SJCRH30 (cell line): ENCODE results near the gene SVBP. TPM values are rescaled to one million over a fixed set of nuclear protein-coding genes. Genes with fewer than 3 reads are reported as not detected.
A peak's percentile ranks its signal among the peaks of the same experiment; 100 is the strongest.

Experiments
- DNase-seq, 2 experiments: peaks; one replicate each; pipeline ENCODE4 v3.0.0-alpha.2; 2015 to 2020
- H3K27ac ChIP-seq: fragments of 250-450 bp; sonication (Bioruptor Pico); 2 replicates; pipeline ENCODE4 v1.5.1; 2020; ENCODE audit warnings: mild to moderate bottlenecking, moderate library complexity
- H3K27me3 ChIP-seq: fragments of 250-450 bp; sonication (Bioruptor Pico); 2 replicates; pipeline ENCODE4 v1.5.1; 2020; ENCODE audit warnings: mild to moderate bottlenecking, moderate library complexity
- H3K36me3 ChIP-seq: fragments of 250-450 bp; sonication (Bioruptor Pico); 2 replicates; pipeline ENCODE4 v1.5.1; 2020; ENCODE audit warnings: mild to moderate bottlenecking, moderate library complexity
- H3K4me1 ChIP-seq: fragments of 250-450 bp; sonication (Bioruptor Pico); 2 replicates; pipeline ENCODE4 v1.5.1; 2020; ENCODE audit warnings: mild to moderate bottlenecking, moderate library complexity
- H3K4me3 ChIP-seq: fragments of 250-450 bp; sonication (Bioruptor Pico); 2 replicates; pipeline ENCODE4 v1.5.1; 2020; ENCODE audit warnings: mild to moderate bottlenecking, moderate library complexity
- H3K9me3 ChIP-seq: fragments of 250-450 bp; sonication (Bioruptor Pico); replicated peaks from 2 replicates; pipeline ENCODE4 v1.5.1; 2020; ENCODE audit warnings: mild to moderate bottlenecking, moderate library complexity
- total RNA-seq: library from RNA; depleted of rRNA; stranded (reverse); fragments of >200 nt; shearing (Covaris generic); gene quantifications from 2 replicates; pipeline ENCODE4 v1.2.3, GENCODE V29; 2014

SVBP gene
- total RNA-seq, 1 experiment from 2014 or later = 45.3 TPM

DNA sequence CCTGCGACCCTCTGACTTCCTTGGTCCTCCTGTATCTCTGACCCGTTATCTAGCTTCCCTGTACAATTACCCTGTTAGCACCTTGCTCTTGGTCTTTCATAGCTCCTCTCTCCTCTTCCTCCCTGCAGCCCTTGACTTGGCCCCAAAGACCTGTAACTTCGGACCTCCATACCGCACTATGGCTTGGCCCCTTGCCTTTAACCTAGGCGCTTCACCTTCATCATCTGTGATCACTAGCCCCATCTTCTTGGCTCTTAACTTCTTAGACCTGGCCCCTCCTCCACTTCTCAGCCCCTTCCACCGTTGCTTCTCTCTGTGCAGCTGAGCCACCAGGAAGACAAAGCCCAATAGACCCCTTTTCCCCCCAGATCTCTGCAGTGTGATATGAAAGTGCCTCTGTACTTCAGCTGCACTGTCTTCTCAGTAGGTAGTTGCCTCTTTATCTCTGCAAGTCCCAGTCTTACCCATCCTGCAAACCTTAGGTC, 30.0 kb upstream of the SVBP start:
- H3K27ac ChIP-seq = peak overlapping the region; percentile 64; the same call in 1 of the 2 replicates
- peaks cover 6% of the 10 kb centered on the region; the same call in 1 of the 2 replicates for H3K4me1 ChIP-seq
- H3K27me3 ChIP-seq = no peaks in the 10 kb centered on the region
- no peaks in the 10 kb centered on the region for H3K9me3 ChIP-seq
- DNase-seq = no peak
- H3K4me3 ChIP-seq = peak overlapping the region; percentile 79
- peaks cover 21% of the 10 kb centered on the region for H3K36me3 ChIP-seq

DNA sequence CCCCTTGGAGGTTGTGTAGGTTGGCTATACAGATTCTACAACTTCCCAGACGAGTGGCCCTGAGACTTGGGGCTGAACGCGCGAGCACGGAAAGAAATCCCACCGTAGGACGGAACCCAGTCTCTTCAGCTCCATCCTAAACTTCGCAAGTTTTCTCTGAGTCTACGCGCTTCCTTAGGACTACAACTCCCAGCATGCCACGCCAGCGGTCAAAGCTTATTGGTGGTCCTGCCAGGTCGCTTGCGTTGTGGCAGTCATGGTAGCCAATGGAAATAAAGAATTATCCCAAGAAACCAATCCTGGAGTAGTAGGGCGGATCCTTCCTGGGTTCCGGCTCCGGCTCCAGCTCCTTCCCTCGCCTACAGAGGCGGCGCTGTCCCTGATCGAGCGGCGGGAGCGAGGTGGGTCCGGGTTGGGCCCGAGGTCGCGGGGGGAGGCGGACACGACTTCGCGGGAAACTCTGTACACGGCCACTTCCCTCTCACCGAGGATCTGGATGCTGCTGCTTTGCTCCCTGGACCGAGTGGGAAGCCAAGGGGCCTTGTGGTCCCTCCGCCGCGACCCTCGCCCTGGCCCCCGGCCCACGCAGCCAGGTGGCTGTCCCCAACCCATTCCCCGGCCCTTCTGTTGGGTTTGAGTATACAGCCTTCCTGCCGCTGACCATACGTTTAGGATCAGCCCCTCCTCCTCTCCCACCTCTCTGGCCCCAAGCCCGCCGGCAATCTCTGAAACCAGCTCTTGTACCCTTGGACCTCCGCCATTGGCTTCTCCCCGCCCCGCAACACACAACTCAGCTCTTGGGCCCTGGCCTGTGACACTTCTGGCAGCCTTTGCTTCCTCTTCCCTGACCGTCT, 29.3 kb upstream of the SVBP start, which contains the start of gene ZNF691:
ZNF691 (plus strand) TSS at position 357 of the 854 bp plus-strand sequence. CDS start 3,046 bp downstream, outside the sequence.
- H3K36me3 ChIP-seq = peaks cover 17% of the 10 kb centered on the region
- peak within 1 kb of the TSS; percentile 64 for H3K27ac ChIP-seq
- peak within 1 kb of the TSS; percentile 79 for H3K4me3 ChIP-seq
- H3K27me3 ChIP-seq = no peaks in the 10 kb centered on the region
- no peaks in the 10 kb centered on the region for H3K9me3 ChIP-seq
- peaks cover 6% of the 10 kb centered on the region; the same call in 1 of the 2 replicates for H3K4me1 ChIP-seq
- DNase-seq = peak; percentile 97 to 99

DNA sequence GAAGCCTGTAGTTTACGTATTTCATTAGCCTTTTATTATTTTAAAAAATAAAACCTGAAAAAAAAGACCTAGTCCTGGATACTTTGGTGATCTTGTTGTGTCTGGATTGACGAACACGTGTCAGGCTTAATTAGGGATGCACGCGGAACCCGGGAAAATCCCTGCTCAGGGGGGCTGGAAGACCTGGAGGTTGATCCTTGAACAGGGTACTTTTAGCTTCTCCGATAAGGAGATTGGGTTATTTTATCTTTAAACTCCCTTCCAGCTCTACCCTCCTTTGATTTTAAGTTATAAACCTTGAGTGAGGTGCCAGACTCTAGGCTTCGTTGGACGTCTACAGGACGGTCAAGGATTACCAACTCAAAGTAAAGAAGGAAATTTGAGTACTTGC, 28.7 kb upstream of the SVBP start:
- Histone ChIP-seq H3K27ac (peak overlapping the region; percentile 61), H3K36me3 (peaks cover 11% of the 10 kb centered on the region), H3K4me3 (peak overlapping the region; percentile 79), H3K4me1 (peaks cover 6% of the 10 kb centered on the region; the same call in 1 of the 2 replicates), H3K9me3 (no peaks in the 10 kb centered on the region), H3K27me3 (no peaks in the 10 kb centered on the region)
- peak in 1 of 2 experiments; percentile 20 for DNase-seq

DNA sequence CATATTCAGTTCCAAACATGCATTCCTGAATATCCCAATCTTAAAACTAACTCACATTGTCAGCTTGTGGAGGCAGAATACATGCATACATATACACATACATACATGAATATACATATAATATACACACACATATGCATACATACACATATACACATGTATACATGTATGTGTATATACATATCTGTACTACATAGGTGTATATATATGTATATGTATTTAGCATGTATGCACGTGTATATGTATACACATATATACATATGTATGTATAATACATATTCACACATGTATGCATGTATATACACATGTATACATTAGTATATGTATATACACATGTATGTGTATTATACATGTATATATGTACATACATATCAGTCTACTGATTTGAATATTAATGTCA, 28.0 kb upstream of the SVBP start:
- no peak overlapping the region for H3K27ac ChIP-seq
- no peaks in the 10 kb centered on the region for H3K9me3 ChIP-seq
- peaks cover 5% of the 10 kb centered on the region; the same call in 1 of the 2 replicates for H3K36me3 ChIP-seq
- H3K4me1 ChIP-seq = peaks cover 6% of the 10 kb centered on the region; the same call in 1 of the 2 replicates
- peak overlapping the region; percentile 79 for H3K4me3 ChIP-seq
- DNase-seq = no peak
- H3K27me3 ChIP-seq = no peaks in the 10 kb centered on the region

DNA sequence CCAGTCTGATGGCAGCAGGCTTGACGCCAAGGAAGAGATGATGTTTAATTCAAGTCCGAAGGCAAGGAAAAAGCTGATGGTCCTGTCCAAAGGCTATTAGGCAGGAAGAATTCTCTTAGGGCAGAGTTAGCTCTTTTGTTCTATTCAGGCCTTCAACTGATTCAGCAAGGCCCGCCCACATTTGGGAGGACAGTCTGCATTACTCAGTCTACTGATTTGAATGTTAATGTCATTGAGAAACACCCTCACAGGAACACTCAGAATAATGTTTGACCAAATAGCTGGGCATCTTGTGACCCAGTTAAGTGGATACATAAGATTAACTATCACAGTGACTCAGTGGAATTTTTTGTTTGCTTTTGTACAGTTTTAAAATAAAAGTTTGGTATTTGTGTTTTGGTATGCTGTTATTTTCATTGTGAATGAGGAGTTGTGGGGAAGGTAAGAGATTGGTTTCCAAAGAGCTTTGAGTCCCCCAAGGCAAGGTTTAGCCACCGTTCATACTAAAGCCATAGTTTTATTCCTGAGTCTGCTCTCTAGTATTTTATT, 27.5 kb upstream of the SVBP start:
- no peaks in the 10 kb centered on the region for H3K9me3 ChIP-seq
- peaks cover 6% of the 10 kb centered on the region; the same call in 1 of the 2 replicates for H3K4me1 ChIP-seq
- H3K4me3 ChIP-seq = no peak overlapping the region
- H3K27me3 ChIP-seq = no peaks in the 10 kb centered on the region
- peaks cover 3% of the 10 kb centered on the region; the same call in 1 of the 2 replicates for H3K36me3 ChIP-seq
- no peak overlapping the region for H3K27ac ChIP-seq
- no peak for DNase-seq

DNA sequence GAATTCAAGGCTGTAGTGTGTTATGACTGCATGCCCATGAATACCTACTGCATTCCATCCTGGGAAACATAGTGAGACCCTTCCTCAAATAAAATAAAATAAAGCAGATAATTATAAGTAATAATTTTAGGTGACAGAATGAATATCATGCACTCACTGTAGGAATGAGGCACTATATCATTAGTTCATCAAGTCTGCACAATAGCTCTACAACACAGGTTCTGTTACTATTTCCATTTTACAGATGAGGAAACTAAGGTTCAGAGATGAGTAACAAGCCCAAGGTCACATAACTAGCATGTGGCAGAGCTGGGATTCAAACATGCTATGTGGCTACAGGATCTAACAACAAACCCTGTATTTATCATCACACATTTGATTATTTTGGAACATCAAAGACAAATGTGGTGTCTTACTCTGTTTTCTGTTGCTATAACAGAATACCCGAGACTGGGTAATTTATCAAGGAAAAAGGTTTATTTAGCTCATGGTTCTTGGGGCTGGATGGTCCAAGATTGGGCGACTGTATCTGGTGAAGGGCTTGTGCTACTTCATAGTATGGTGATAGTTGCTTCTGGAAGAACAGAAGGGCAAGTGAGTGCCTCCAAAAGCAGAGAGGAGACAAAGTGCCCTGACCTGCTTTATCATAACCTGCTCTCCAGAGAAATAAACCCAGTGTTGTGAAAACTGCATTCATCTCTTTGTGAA, 24.4 kb upstream of the SVBP start:
- Histone ChIP-seq H3K27ac (no peak overlapping the region), H3K4me1 (no peaks in the 10 kb centered on the region), H3K36me3 (no peaks in the 10 kb centered on the region), H3K4me3 (no peak overlapping the region), H3K9me3 (no peaks in the 10 kb centered on the region), H3K27me3 (no peaks in the 10 kb centered on the region)
- no peak for DNase-seq

DNA sequence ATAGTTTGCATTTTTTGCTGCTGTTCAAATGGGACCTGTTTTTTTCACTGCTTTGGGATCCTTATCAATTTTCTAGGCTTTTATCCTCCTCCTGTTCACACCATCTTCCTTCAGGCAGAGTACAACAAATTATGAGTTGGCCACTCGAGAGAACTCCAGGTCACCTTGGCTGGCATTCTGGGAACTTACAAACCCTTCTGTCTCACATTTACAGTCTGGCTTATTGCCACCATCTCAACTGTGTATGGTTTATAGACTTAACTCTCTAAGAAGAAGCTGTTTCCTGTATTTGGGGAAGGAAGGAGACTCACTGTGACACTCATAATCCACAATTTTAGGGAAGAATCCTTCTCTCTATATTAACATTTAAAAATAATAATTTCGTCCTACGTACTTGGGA, 23.8 kb upstream of the SVBP start:
- H3K4me3 ChIP-seq = no peak overlapping the region
- DNase-seq = no peak
- H3K4me1 ChIP-seq = no peaks in the 10 kb centered on the region
- no peaks in the 10 kb centered on the region for H3K27me3 ChIP-seq
- H3K36me3 ChIP-seq = no peaks in the 10 kb centered on the region
- H3K9me3 ChIP-seq = no peaks in the 10 kb centered on the region
- H3K27ac ChIP-seq = no peak overlapping the region

DNA sequence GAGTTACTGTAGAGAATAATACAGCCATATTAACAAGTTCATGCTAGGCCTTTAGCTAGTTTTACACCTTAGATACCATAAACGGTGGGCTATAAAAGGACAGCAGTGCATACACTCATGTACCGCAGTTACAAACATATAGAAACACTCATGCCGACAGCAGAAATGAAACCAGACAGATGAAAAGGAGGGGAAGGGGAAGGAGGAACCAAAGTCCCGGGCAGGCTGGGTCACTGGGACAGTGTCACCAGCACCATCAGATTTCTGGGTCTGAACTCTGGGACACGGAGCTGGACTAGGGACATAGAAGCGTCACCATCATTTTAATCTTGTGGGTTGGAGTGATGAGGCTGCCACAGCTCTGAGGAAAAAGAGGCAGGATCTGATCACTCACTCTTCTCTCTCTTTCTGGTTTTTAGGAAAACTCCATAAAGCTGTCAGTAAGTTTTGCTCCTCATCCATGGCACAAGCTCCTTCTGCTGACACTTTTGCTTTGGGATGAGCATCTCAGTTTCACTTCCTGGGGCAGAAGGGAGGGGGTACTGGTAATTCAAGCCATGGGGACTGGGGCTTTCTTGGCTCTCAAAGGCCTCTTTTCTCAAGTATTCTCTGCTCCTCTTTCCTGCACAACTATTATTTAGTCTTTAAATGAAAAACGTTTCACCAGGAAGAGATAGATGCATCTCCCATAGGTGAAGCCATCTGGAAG, 21.4 kb upstream of the SVBP start:
- no peak for DNase-seq
- Histone ChIP-seq H3K36me3 (no peaks in the 10 kb centered on the region), H3K4me1 (peaks cover 3% of the 10 kb centered on the region; the same call in 1 of the 2 replicates), H3K4me3 (no peak overlapping the region), H3K27me3 (no peaks in the 10 kb centered on the region), H3K9me3 (no peaks in the 10 kb centered on the region), H3K27ac (no peak overlapping the region)

DNA sequence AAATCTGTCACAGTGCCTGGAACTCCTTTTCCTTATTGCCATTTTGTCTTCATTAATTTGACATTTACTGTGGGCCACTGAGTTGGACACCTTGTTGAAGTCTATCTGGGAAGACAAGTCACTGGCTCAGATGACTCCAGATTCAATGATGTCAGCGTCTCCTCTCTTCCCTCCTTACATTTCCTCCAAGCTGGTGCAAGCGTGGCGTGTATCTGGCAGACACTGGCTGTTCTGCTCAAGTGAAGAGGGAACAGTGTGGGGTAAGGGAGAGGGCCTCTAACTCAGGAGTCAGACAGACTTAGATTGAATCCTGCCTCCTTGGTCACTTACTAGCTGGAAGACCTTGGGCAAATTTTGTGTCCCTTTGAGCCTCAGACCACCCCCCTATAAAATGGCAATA, 20.5 kb upstream of the SVBP start:
- H3K4me3 ChIP-seq = no peak overlapping the region
- no peaks in the 10 kb centered on the region for H3K27me3 ChIP-seq
- H3K4me1 ChIP-seq = peaks cover 12% of the 10 kb centered on the region
- H3K9me3 ChIP-seq = no peaks in the 10 kb centered on the region
- no peaks in the 10 kb centered on the region for H3K36me3 ChIP-seq
- DNase-seq = no peak
- no peak overlapping the region for H3K27ac ChIP-seq

DNA sequence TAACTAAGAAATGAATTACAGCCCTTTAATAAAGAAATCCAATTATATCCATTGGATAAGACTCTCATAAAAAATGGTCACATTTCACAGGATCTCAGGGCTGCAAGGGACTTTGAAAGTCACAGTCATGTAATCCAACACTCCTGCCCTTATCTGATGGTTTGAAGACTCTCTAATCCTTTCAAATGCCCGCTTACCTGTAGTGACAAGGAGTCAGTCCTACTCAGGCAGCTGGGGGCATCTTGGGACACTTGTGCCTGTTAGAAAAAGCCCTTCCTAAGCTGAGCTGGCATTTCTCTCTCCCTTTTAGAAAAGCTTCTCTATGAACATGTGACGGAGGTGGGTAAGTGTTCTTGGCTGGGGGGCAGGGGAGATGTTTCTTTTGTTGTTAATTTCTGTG, 18.2 kb upstream of the SVBP start:
- DNase-seq = no peak
- H3K4me1 ChIP-seq = peaks cover 18% of the 10 kb centered on the region
- no peaks in the 10 kb centered on the region for H3K36me3 ChIP-seq
- no peaks in the 10 kb centered on the region for H3K27me3 ChIP-seq
- H3K27ac ChIP-seq = no peak overlapping the region
- no peak overlapping the region for H3K4me3 ChIP-seq
- H3K9me3 ChIP-seq = no peaks in the 10 kb centered on the region

DNA sequence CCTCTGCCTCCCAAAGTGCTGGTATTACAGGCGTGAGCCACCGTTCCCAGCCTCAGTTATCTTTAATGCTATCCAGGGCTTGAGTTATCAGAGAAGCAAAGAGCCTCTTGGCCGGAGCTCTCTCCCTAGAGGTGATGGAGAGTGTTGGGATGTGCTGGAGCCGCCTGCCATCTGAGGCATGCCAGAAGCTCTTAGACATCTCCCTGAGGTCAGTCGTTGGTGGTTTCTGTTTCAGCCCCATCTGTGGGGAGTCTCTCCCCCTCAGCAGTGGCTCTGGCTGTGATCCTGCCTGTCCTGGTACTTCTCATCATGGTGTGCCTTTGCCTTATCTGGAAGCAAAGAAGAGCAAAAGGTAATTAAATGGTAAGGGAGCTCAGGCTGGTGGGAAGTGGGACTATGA, 17.6 kb upstream of the SVBP start:
- H3K36me3 ChIP-seq = no peaks in the 10 kb centered on the region
- H3K4me1 ChIP-seq = peaks cover 18% of the 10 kb centered on the region
- no peak for DNase-seq
- no peak overlapping the region for H3K4me3 ChIP-seq
- H3K27ac ChIP-seq = no peak overlapping the region
- no peaks in the 10 kb centered on the region for H3K9me3 ChIP-seq
- no peaks in the 10 kb centered on the region for H3K27me3 ChIP-seq

DNA sequence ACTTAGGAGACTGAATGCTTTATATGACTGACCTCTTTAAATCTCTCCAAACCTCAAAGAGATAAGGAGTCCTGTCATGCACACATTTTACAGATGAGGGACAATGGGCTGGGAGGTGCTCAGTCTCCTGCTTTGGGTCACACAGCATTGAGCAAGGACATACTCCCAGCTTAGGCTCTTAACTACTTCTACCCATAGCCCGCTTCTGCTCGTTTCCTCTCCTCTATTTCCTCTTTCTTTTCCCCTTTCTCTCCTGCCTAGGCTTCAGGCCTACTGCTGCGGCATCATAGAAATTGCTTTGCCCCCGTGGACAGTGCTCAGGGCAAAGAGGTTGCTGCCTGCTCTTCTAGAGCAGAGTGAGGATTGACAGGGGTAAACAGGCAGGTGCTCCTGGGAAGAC, 16.8 kb upstream of the SVBP start:
- no peak for DNase-seq
- Histone ChIP-seq H3K36me3 (no peaks in the 10 kb centered on the region), H3K4me1 (peaks cover 18% of the 10 kb centered on the region)

DNA sequence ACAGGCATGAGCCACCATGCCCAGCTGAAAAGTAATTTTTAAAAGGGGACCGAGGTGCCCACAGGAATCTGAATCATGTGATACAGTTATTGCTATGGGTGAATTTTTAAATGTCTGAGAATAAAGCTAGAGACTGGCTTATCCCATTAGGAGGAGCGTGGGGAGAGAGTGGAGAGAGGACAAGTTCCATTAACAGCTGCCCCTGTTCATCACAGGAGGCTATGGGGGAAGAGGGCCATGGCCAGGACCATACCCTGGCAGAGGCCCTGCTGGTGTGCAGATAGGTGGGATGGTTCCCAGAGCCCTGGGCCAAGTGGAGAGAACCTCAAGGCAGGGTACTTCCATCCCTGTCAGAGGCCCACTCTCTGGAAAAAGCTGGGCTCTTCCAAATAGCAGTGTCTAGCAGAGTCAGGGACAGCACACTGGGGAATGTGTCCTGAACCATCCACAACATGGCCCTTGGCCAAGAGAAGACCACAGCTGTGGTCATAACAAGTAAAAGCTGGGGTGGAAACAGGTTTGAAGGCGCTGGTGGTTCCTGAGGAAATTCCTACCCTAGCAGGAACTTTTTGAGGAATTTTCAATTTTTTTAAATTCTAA, 15.5 kb upstream of the SVBP start:
- no peaks in the 10 kb centered on the region for H3K9me3 ChIP-seq
- no peak overlapping the region for H3K4me3 ChIP-seq
- H3K4me1 ChIP-seq = peaks cover 18% of the 10 kb centered on the region
- no peaks in the 10 kb centered on the region for H3K27me3 ChIP-seq
- H3K27ac ChIP-seq = peak overlapping the region; percentile 70
- no peaks in the 10 kb centered on the region for H3K36me3 ChIP-seq
- peak; percentile 87 to 90 for DNase-seq

More for the DNA sequence above, 16.8 kb upstream of the SVBP start:
- Histone ChIP-seq H3K27ac (no peak overlapping the region), H3K9me3 (no peaks in the 10 kb centered on the region), H3K27me3 (no peaks in the 10 kb centered on the region), H3K4me3 (no peak overlapping the region)

DNA sequence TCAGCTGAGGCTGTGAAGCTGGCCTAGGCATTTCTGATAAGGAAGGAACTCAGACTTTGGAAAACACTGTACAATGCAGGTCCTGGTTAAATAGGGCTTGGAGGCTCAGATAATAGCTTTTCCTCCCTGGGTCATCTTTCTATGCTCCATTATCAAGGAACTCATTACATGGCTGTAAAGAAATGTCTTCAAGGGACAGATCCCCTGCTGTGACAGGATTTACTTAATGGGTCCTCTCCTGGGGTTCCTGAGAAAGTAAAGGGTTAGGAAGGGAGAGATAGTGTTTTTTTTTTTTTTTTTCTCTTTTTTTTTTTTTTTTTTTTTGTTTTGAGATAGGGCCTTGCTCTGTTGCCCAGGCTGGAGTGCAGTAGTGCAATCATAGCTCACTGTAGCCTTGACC, 14.1 kb upstream of the SVBP start:
- no peak for DNase-seq
- H3K27me3 ChIP-seq = no peaks in the 10 kb centered on the region
- H3K4me1 ChIP-seq = peaks cover 18% of the 10 kb centered on the region
- no peak overlapping the region for H3K4me3 ChIP-seq
- no peak overlapping the region for H3K27ac ChIP-seq
- H3K36me3 ChIP-seq = no peaks in the 10 kb centered on the region
- H3K9me3 ChIP-seq = no peaks in the 10 kb centered on the region
